ENCODE data around the gene OLR1.
A peak's percentile ranks its signal among the peaks of the same experiment; 100 is the strongest.
"Not testable (repeated sequence)": the region's sequence is repeated elsewhere in the genome, so short reads cannot be mapped to it uniquely, and the experiment has no call there.

OLR1 gene

GRCh38 chr12:10171973-10172728 is at the start of gene OLR1:
Gene OLR1, minus strand, starts transcription at chr12:10172132. Its CDS starts 55 bp downstream, at chr12:10172077.
- no peak for DNase-seq (ENCODE audit: low read depth in 2 of 2)

DNA sequence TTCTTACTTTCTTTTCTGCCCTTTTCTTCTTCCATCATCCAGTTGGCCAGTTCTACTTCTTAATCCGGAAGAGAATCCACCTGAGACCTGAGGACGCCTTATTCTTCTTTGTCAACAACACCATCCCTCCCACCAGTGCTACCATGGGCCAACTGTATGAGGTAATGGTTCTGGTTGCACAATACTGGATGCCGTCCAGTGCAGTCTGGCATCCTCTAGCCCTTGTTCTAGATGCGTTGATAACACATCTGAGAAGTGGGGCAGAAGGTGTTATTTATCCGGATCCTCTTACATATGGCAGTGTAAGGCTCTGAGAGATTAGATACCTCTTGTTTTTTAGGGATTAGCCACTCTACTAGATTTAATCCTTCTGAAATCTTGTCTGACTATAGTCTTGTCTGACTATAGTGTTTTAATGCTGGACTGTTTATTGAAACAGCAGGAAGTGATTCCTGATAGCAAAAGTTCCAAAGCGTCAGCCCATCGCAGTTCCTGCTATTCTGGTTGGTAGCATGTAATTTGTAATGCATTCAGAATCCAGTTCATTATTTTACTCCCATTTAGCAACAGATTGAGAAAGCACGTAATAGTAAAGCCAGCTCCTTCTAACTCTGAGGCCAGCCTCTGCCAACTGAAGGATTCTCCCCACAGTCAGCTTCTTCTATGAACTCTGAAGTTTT is 48.6 kb upstream of the OLR1 start:
- DNase-seq (ENCODE audit: low read depth in 2 of 2): no peak

DNA sequence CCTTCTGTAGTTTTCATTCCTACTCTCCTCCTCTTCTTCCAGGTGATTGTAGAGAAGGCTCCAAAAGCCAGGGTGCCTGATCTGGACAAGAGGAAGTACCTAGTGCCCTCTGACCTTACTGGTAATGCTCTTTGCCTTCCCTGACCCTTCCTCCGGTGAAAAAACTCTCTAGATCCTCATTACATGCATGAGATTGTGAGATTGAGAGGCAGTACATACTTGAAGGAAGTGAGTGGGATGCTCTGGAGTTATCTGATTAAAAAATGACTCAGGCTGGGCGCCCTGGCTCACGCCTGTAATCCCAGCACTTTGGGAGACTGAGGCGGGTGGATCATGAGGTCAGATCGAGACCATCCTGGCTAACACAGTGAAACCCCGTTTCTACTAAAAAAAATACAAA is 46.1 kb upstream of the OLR1 start:
- no peak for DNase-seq (ENCODE audit: low read depth in 2 of 2)

DNA sequence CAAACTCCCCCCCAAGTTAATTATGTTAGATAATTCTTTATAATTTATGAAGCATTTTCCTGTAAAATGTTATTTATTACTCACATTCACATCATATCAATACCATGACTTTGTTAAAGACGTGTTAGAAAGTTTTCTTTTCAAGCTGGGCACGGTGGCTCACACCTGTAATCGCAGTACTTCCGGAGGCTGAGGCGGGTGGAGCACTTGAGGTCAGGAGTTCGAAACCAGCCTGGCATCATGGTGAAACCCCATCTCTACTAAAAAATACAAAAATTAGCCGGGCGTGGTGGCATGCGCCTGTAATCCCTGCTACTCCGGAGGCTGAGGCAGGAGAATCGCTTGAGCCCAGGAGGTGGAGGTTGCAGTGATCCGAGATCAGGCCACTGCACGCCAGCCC is 44.0 kb upstream of the OLR1 start:
- not testable (repeated sequence) for DNase-seq (ENCODE audit: low read depth in 2 of 2)

DNA sequence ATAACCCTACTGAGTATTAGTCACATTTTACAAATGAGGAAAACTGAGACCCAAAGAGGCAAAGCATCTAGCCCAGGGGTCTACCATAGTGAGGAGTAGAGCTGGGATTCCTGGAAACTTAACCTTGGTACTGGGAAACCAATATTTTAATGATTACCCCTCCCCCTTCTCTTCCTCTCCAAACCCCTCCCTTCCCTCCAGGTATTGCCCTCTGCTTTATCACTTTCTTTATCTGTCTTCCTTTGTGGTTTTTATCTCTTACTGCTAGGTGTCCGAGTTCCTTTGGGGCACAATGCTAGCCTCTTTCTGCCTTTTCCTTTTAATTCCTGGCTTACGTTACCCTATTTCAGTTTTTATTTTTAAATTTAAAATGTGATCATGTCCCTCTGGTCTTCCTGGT is 43.5 kb upstream of the OLR1 start:
- DNase-seq (ENCODE audit: low read depth in 2 of 2): no peak

DNA sequence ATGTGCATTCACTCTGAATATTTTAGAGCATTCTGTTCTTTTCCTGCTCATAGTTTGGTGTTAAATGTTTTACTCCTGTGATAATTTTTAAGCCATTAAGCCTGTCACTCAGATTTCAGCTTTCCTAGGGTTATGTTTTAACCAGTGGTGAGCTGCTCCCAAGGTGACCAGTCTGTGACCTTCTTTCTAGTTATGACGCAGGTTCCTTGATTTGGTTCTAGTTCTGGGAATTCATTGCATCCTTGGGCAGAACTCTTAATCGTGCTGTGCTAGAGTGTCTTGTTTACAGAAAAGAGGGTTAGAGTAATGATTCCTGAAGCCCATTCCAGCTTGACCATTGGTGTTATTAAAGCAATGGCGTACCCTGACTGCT is 42.9 kb upstream of the OLR1 start:
- no peak for DNase-seq (ENCODE audit: low read depth in 2 of 2)

- peak in 1 of 2 experiments; percentile 46 for DNase-seq (ENCODE audit: low read depth in 2 of 2)
Measured at GRCh38 chr12:10214136-10214894, 42.4 kb upstream of the OLR1 start.

- peak in 1 of 2 experiments; percentile 47 for DNase-seq (ENCODE audit: low read depth in 2 of 2)
Measured at GRCh38 chr12:10213168-10214135, 41.5 kb upstream of the OLR1 start.

GRCh38 chr12:10212739-10213131 is 40.8 kb upstream of the OLR1 start, which contains the start of gene GABARAPL1:
Gene GABARAPL1, plus strand, starts transcription at chr12:10212877. Its CDS starts 253 bp downstream, at chr12:10213130.
- DNase-seq (ENCODE audit: low read depth in 2 of 2): peak; percentile 60 to 65

DNA sequence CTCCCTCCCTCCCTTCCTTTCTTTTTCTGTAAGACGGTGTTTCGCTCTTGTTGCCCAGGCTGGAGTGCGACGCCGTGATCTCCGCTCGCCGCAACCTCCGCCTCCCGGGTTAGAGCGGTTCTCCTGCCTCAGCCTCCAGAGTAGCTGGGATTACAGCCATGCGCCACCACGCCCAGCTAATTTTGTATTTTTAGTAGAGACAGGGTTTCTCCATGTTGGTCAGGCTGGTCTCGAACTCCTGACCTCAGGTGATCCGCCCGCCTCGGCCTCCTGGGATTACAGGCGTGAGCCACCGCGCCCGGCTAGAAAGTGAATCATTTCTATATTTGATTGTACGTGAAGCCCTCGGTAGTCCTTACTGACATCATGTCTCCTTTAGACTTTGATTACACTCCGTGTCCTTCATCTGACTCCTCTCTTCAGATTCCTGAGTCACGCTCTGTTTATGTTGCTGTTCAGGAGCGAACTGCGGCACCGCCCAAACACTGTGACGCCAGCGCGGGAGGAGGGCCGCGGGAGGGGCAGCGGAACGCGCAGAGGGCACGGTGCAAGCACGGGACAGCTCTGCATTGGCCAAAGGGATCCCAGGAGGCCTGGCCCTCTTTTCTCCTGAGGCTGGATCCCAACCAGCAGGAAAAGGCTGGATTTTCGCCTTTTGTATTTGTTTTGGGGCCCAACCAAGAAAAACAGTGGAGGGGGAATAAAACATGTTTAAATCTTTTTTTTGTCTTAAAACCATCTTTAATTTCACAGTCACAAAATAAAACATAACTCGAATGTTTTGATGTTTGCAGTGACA is 40.2 kb upstream of the OLR1 start:
- DNase-seq (ENCODE audit: low read depth in 2 of 2): peak; percentile 95

- no peak for DNase-seq (ENCODE audit: low read depth in 2 of 2)
Measured at GRCh38 chr12:10211101-10211939, 39.4 kb upstream of the OLR1 start.

DNA sequence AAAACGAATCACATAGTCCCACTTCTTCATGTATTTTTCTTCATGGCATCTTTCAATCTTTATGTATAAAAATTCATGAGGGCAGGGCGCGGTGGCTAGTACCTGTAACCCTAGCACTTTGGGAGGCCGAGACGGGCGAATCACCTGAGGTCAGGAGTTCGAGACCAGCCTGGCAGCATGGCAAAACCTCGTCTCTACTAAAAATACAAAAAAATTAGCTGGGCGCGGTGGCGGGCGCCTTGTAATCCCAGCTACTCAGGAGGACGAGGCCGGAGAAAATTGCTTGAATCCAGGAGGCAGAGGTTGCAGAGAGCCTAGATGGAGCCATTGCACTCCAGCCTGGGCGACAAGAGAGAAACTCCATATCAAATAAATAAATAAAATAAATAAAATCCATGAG is 38.3 kb upstream of the OLR1 start:
- no peak for DNase-seq (ENCODE audit: low read depth in 2 of 2)

DNA sequence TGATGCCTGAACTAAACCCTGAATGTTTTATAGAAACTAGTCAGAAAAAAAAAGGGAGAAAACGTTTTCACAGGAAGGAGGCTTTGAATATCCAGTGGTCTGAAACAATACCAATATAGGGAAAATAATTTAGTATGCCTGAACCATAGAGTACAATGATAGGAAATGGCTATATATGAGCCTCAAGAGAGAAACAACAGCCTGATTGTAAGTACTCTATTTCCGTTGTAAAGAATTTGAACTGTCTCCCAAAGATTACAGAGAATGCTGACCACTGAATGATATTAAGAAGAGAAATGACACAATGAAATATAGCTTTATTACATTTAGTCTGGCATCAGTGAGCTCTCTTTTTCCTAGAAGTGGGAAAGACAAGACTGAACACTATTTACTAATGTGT is 35.2 kb upstream of the OLR1 start:
- DNase-seq (ENCODE audit: low read depth in 2 of 2): no peak

- DNase-seq (ENCODE audit: low read depth in 2 of 2): no peak
Measured at GRCh38 chr12:10205220-10205807, 33.4 kb upstream of the OLR1 start.

DNA sequence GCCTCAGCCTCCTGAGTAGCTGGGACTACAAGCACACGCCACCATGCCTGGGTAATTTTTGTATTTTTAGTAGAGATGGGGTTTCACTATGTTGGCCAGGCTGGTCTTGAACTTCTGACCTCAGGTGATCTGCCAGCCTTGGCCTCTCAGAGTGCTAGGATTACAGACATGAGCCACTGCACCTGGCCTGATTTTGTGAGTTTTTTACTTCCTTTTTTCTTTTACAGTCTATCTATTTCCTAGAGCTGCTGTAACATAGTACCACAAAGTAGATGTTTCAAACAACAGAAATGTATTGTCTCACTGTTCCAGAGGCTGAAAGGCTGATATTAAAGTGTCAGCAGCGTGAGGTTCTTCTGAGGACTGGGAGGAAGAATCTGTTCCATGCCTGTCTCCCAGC is 32.6 kb upstream of the OLR1 start:
- DNase-seq (ENCODE audit: low read depth in 2 of 2): not testable (repeated sequence)

GRCh38 chr12:10197879-10198278 is 25.9 kb upstream of the OLR1 start:
- DNase-seq (ENCODE audit: low read depth in 2 of 2): no peak

- no peak for DNase-seq (ENCODE audit: low read depth in 2 of 2)
Measured at GRCh38 chr12:10196210-10196609, 24.3 kb upstream of the OLR1 start.

GRCh38 chr12:10194160-10194670 is 22.3 kb upstream of the OLR1 start:
- DNase-seq (ENCODE audit: low read depth in 2 of 2): no peak

GRCh38 chr12:10191865-10192264 is 19.9 kb upstream of the OLR1 start:
- DNase-seq (ENCODE audit: low read depth in 2 of 2): peak; percentile 74 to 79
